GM12878 (cell line): ENCODE data around the gene WNT9A.

Experiments
- CEBPB ChIP-seq, 2 experiments: fragments of 150-350 bp in 1 of 2; IDR thresholded peaks; 2 replicates each; pipeline ENCODE4 v1.6.1; 2012 to 2014; ENCODE audit warnings: low read depth in 2 of 2, low read length in 2 of 2, borderline replicate concordance in 1 of 2, inconsistent platforms in 1 of 2
- CTCF ChIP-seq, 3 experiments: IDR thresholded peaks in 2 of 3; conservative IDR thresholded peaks in 1 of 3; 2 replicates each; pipeline ENCODE4 v1.5.1; 2011; ENCODE audit warnings: low read depth in 3 of 3, low read length in 3 of 3, mild to moderate bottlenecking in 3 of 3, control low read depth in 2 of 3, moderate library complexity in 2 of 3, inconsistent platforms in 1 of 3, mixed read lengths in 1 of 3; ENCODE audit not compliant: control insufficient read depth in 2 of 3, insufficient read depth in 1 of 3; ENCODE audit errors: extremely low read depth in 1 of 3
- E2F4 ChIP-seq: IDR thresholded peaks from 2 replicates; pipeline ENCODE4 v1.6.1; 2012; ENCODE audit warnings: low read depth, low read length, improper control_type of control experiment
- EP300 ChIP-seq, 2 experiments: fragments of 150-350 bp in 1 of 2; IDR thresholded peaks; 2 replicates each; pipeline ENCODE4 v1.6.1; 2011 to 2012; ENCODE audit warnings: low read depth in 2 of 2, low read length in 2 of 2, borderline replicate concordance in 1 of 2, improper control_type of control experiment in 1 of 2, inconsistent platforms in 1 of 2; ENCODE audit not compliant: control insufficient read depth in 1 of 2
- POLR2A ChIP-seq: IDR thresholded peaks from 2 replicates; pipeline ENCODE4 v1.6.1; 2011; ENCODE audit warnings: low read depth, mild to moderate bottlenecking, low read length
- SRF ChIP-seq, 2 experiments: IDR thresholded peaks; 2 replicates each; pipeline ENCODE4 v1.6.1; 2011; ENCODE audit warnings: low read depth in 2 of 2, low read length in 2 of 2, mild to moderate bottlenecking in 1 of 2, moderate library complexity in 1 of 2

GRCh38 chr1:227953022-227953412, 5.3 kb upstream of the WNT9A start:
- TF ChIP-seq CTCF (IDR thresholded peaks at IDR 0.05 in 2 of 3, conservative IDR thresholded peaks at IDR 0.05 in 1 of 3; ENCODE audit: control insufficient read depth in 2 of 3, extremely low read depth in 1 of 3, insufficient read depth in 1 of 3, low read depth in 3 of 3, low read length in 3 of 3) (no peak), SRF (IDR thresholded peaks at IDR 0.05; ENCODE audit: low read depth in 2 of 2, low read length in 2 of 2) (no peak), EP300 (IDR thresholded peaks at IDR 0.05; ENCODE audit: borderline replicate concordance in 1 of 2, control insufficient read depth in 1 of 2, low read depth in 2 of 2, low read length in 2 of 2) (no peak), E2F4 (no peak), POLR2A (no peak), CEBPB (IDR thresholded peaks at IDR 0.05; ENCODE audit: borderline replicate concordance in 1 of 2, low read depth in 2 of 2, low read length in 2 of 2) (no peak)
